HepG2 (cell line): ENCODE data around the gene CDT1.

Experiments
- ATAD3A ChIP-seq: sonication (generic); formaldehyde crosslinking; IDR thresholded peaks from 2 replicates; pipeline ENCODE4 v1.4.0; 2020; ENCODE audit warnings: missing genetic modification reagents
- BATF2 ChIP-seq: sonication (generic); formaldehyde crosslinking; IDR thresholded peaks from 2 replicates; pipeline ENCODE4 v1.8.0; 2022; ENCODE audit warnings: mild to moderate bottlenecking, missing genetic modification reagents, moderate library complexity
- CBFB ChIP-seq: sonication (generic); formaldehyde crosslinking; IDR thresholded peaks from 2 replicates; pipeline ENCODE4 v1.4.0; 2020; ENCODE audit warnings: missing genetic modification reagents
- CTCF ChIP-seq: sonication (generic); formaldehyde crosslinking; IDR thresholded peaks from 2 replicates; pipeline ENCODE4 v1.5.0; 2020; ENCODE audit warnings: mild to moderate bottlenecking, missing genetic modification reagents, moderate library complexity
- FOXA1 ChIP-seq, 2 experiments: fragments of 450-650 bp in 1 of 2; sonication (generic) in 1 of 2; formaldehyde crosslinking in 1 of 2; IDR thresholded peaks; 2 replicates each; pipeline versions ENCODE4 v1.4.0 to v1.6.1; 2016 to 2020; ENCODE audit warnings: missing genetic modification reagents in 1 of 2
- MEIS1 ChIP-seq: sonication (generic); formaldehyde crosslinking; IDR thresholded peaks from 2 replicates; pipeline ENCODE4 v1.9.0; 2021; ENCODE audit warnings: mild to moderate bottlenecking, missing genetic modification reagents, moderate library complexity, borderline replicate concordance
- PRPF4 ChIP-seq: fragments of 200-400 bp; formaldehyde crosslinking; IDR thresholded peaks from 2 replicates; pipeline ENCODE4 v1.6.1; 2016; ENCODE audit warnings: low read length, low read depth; ENCODE audit not compliant: poor library complexity, severe bottlenecking
- REPIN1 ChIP-seq: sonication (generic); formaldehyde crosslinking; IDR thresholded peaks from 2 replicates; pipeline ENCODE4 v1.8.0; 2022; ENCODE audit warnings: missing genetic modification reagents, low read depth, mild to moderate bottlenecking, borderline replicate concordance
- SKIL ChIP-seq: sonication (generic); formaldehyde crosslinking; IDR thresholded peaks from 2 replicates; pipeline ENCODE4 v1.8.0; 2022; ENCODE audit warnings: missing genetic modification reagents, mild to moderate bottlenecking, moderate library complexity, borderline replicate concordance
- TCF7 ChIP-seq: sonication (generic); IDR thresholded peaks from 2 replicates; pipeline ENCODE4 v1.6.1; 2016; ENCODE audit warnings: antibody characterized with exemption, low read depth
- ZEB1 ChIP-seq: IDR thresholded peaks from 2 replicates; pipeline ENCODE4 v1.6.1; 2012; ENCODE audit warnings: mild to moderate bottlenecking, low read depth, inconsistent platforms; ENCODE audit not compliant: insufficient replicate concordance
- ZNF317 ChIP-seq: sonication (generic); formaldehyde crosslinking; IDR thresholded peaks from 2 replicates; pipeline ENCODE4 v1.5.0; 2020; ENCODE audit warnings: mild to moderate bottlenecking, missing genetic modification reagents

- TF ChIP-seq TCF7 (no peak), FOXA1 (IDR thresholded peaks at IDR 0.05) (no peak), FOXA1 (CRISPR knock-in tag; IDR thresholded peaks at IDR 0.05) (no peak), BATF2 (CRISPR knock-in tag) (no peak), CTCF (CRISPR knock-in tag) (no peak), ZEB1 (no peak), MEIS1 (CRISPR knock-in tag) (no peak), ZNF317 (CRISPR knock-in tag) (no peak), PRPF4 (no peak), SKIL (CRISPR knock-in tag) (no peak), REPIN1 (no peak), CBFB (CRISPR knock-in tag) (no peak), ATAD3A (CRISPR knock-in tag) (no peak)
These were observed 20.9 kb upstream of the CDT1 start for GRCh38 chr16:88782454-88783390.
